Measurements from ENCODE around the gene RSBN1. TPM values are rescaled to one million over a fixed set of nuclear protein-coding genes. Genes with fewer than 3 reads are reported as not detected.

Gene RSBN1
- total RNA-seq, 2 donors from 2014 or later, result 14.2 to 17.4 TPM

- 35 to 64% methylated on average over 5 of the region's 5 CpGs for WGBS, 2 donors
- intact Hi-C loops (cut with DNase I), result no loop called here
- H3K4me1 ChIP-seq, result peaks cover 63% of the 10 kb centered on the region
- H3K4me3 ChIP-seq, result no peak overlapping the region
- ATAC-seq (no peak), DNase-seq (no peak)
- TF ChIP-seq CTCF (IDR thresholded peaks at IDR 0.05), result no peak
- TF ChIP-seq POLR2A (IDR thresholded peaks at IDR 0.05), result no peak
- H3K36me3 ChIP-seq (replicated peaks in 1 of 2; ENCODE audit: insufficient read depth in 1 of 2, low read depth in 2 of 2), result no peaks in the 10 kb centered on the region
- H3K9me3 ChIP-seq, result no peaks in the 10 kb centered on the region
- no peaks in the 10 kb centered on the region for H3K27me3 ChIP-seq
- peak overlapping the region in 3 of 4 donors; percentile 9 to 59 (median 19) for H3K27ac ChIP-seq
These were observed 28.0 kb downstream of the RSBN1 start for GRCh38 chr1:113784104-113784779.

- peak in 3 of 4 donors; percentile 33 to 62 (median 40) for DNase-seq
- Histone ChIP-seq H3K4me1 (peaks cover 56% of the 10 kb centered on the region), H3K27ac (peak overlapping the region in 2 of 4 donors; percentile 19 to 59)
These were observed 28.8 kb downstream of the RSBN1 start for GRCh38 chr1:113783254-113784103.

GRCh38 chr1:113782406-113782805 lies 29.9 kb downstream of the RSBN1 start:
- ATAC-seq, result no peak
- Histone ChIP-seq H3K9me3 (no peaks in the 10 kb centered on the region), H3K36me3 (replicated peaks in 1 of 2; ENCODE audit: insufficient read depth in 1 of 2, low read depth in 2 of 2) (no peaks in the 10 kb centered on the region), H3K27ac (no peak overlapping the region), H3K4me3 (no peak overlapping the region), H3K27me3 (no peaks in the 10 kb centered on the region), H3K4me1 (peaks cover 55% of the 10 kb centered on the region)
- DNase-seq, result no peak
- WGBS, 2 donors, result 18 to 24% methylated on average over 2 of the region's 2 CpGs
- TF ChIP-seq POLR2A (IDR thresholded peaks at IDR 0.05) (no peak), CTCF (IDR thresholded peaks at IDR 0.05) (no peak)
- intact Hi-C loops (cut with DNase I), result no loop called here

More at GRCh38 chr1:113783254-113784103, 28.8 kb downstream of the RSBN1 start:
- H3K4me3 ChIP-seq, result no peak overlapping the region
- 39 to 49% methylated on average over 4 of the region's 4 CpGs for WGBS, 2 donors
- TF ChIP-seq POLR2A (IDR thresholded peaks at IDR 0.05) (no peak), CTCF (IDR thresholded peaks at IDR 0.05) (no peak)
- no peaks in the 10 kb centered on the region for H3K27me3 ChIP-seq
- no peaks in the 10 kb centered on the region for H3K9me3 ChIP-seq
- ATAC-seq, result peak; percentile 48
- intact Hi-C loops (cut with DNase I), result no loop called here
- H3K36me3 ChIP-seq (replicated peaks in 1 of 2; ENCODE audit: insufficient read depth in 1 of 2, low read depth in 2 of 2), result no peaks in the 10 kb centered on the region

- TF ChIP-seq CTCF (IDR thresholded peaks at IDR 0.05) (no peak), POLR2A (IDR thresholded peaks at IDR 0.05) (no peak)
- H3K4me1 ChIP-seq, result peaks cover 46% of the 10 kb centered on the region
- H3K27me3 ChIP-seq, result no peaks in the 10 kb centered on the region
- H3K36me3 ChIP-seq (replicated peaks in 1 of 2; ENCODE audit: insufficient read depth in 1 of 2, low read depth in 2 of 2), result no peaks in the 10 kb centered on the region
- intact Hi-C loops (cut with DNase I), result no loop called here
- no peak for DNase-seq
- WGBS, 2 donors, result 60 to 78% methylated on average over 5 of the region's 5 CpGs
- no peak for ATAC-seq
- no peak overlapping the region for H3K27ac ChIP-seq
- no peaks in the 10 kb centered on the region for H3K9me3 ChIP-seq
- H3K4me3 ChIP-seq, result no peak overlapping the region
These were observed 31.7 kb downstream of the RSBN1 start for GRCh38 chr1:113780374-113781146.

All from body of pancreas (tissue), 4 donors.